T-helper 2 cell treated with Interferon-gamma antibody and Interleukin-4, amounts not matched to agents 5 μg/mL and 100 μg/mL, for 36 hours (primary cell): ENCODE results near the gene GJC2.

Experiments used
- DNase-seq: peaks from one replicate; pipeline ENCODE4 v3.0.0; 2021; ENCODE audit warnings: low spot score
- H3K27ac Mint-ChIP-seq: one replicate; pipeline ENCODE4 v1.8.0; 2021; ENCODE audit warnings: mild to moderate bottlenecking, mixed read lengths
- H3K27me3 Mint-ChIP-seq: one replicate; pipeline ENCODE4 v1.8.0; 2021; ENCODE audit warnings: low read depth, mixed read lengths
- H3K36me3 Mint-ChIP-seq: one replicate; pipeline ENCODE4 v1.8.0; 2021; ENCODE audit warnings: low read depth, mixed read lengths
- H3K4me1 Mint-ChIP-seq: one replicate; pipeline ENCODE4 v1.8.0; 2021; ENCODE audit warnings: low read depth, mixed read lengths
- H3K4me3 Mint-ChIP-seq: one replicate; pipeline ENCODE4 v1.8.0; 2022; ENCODE audit warnings: mild to moderate bottlenecking, moderate library complexity, mixed read lengths
- H3K9me3 Mint-ChIP-seq: one replicate; pipeline ENCODE4 v1.8.0; 2021; ENCODE audit warnings: mixed read lengths

GJC2 gene

GRCh38 chr1:228125185-228125584 is 24.5 kb upstream of the GJC2 start:
- DNase-seq, result no peak
- peaks cover 4% of the 10 kb centered on the region for H3K4me1 Mint-ChIP-seq
- H3K27ac Mint-ChIP-seq, result no peak overlapping the region

DNA sequence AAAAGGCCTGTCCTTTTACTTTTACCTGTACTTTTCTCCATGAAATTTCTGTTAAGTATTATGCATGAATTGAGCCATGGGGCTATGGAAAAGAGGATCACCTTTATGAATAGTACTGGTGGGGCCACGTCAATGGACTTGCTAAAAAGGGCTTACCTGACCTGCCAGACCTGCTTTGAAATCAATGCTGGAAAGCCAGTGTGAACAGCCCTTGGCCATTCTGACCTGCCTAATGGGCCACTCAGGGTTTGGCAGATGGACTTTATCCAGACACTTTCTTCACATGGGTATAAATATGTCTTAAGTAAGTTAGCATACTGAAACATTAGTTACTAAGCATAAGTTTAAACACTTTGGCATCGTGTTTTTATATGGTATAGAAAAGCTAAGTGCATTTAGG is 18.0 kb upstream of the GJC2 start:
- peaks cover 3% of the 10 kb centered on the region for H3K4me1 Mint-ChIP-seq
- H3K36me3 Mint-ChIP-seq, result no peaks in the 10 kb centered on the region
- no peak overlapping the region for H3K27ac Mint-ChIP-seq
- H3K27me3 Mint-ChIP-seq, result peaks cover 34% of the 10 kb centered on the region
- DNase-seq, result no peak
- H3K9me3 Mint-ChIP-seq, result no peaks in the 10 kb centered on the region
- H3K4me3 Mint-ChIP-seq, result no peak overlapping the region

More at GRCh38 chr1:228125185-228125584, 24.5 kb upstream of the GJC2 start:
- Mint-ChIP-seq H3K27me3 (peaks cover 9% of the 10 kb centered on the region), H3K9me3 (peaks cover under 1% of the 10 kb centered on the region), H3K4me3 (no peak overlapping the region), H3K36me3 (no peaks in the 10 kb centered on the region)

- peaks cover 6% of the 10 kb centered on the region for H3K4me1 Mint-ChIP-seq
- H3K36me3 Mint-ChIP-seq, result no peaks in the 10 kb centered on the region
- H3K27me3 Mint-ChIP-seq, result peaks cover 38% of the 10 kb centered on the region
- H3K9me3 Mint-ChIP-seq, result no peaks in the 10 kb centered on the region
- H3K4me3 Mint-ChIP-seq, result no peak overlapping the region
- no peak for DNase-seq
- no peak overlapping the region for H3K27ac Mint-ChIP-seq
Measured at GRCh38 chr1:228134591-228134990, 15.1 kb upstream of the GJC2 start.

- no peaks in the 10 kb centered on the region for H3K9me3 Mint-ChIP-seq
- peaks cover 6% of the 10 kb centered on the region for H3K4me1 Mint-ChIP-seq
- no peak overlapping the region for H3K27ac Mint-ChIP-seq
- no peak overlapping the region for H3K4me3 Mint-ChIP-seq
- peaks cover 34% of the 10 kb centered on the region for H3K27me3 Mint-ChIP-seq
- no peak for DNase-seq
- peaks cover 3% of the 10 kb centered on the region for H3K36me3 Mint-ChIP-seq
Measured at GRCh38 chr1:228136901-228137300, 12.8 kb upstream of the GJC2 start.

DNA sequence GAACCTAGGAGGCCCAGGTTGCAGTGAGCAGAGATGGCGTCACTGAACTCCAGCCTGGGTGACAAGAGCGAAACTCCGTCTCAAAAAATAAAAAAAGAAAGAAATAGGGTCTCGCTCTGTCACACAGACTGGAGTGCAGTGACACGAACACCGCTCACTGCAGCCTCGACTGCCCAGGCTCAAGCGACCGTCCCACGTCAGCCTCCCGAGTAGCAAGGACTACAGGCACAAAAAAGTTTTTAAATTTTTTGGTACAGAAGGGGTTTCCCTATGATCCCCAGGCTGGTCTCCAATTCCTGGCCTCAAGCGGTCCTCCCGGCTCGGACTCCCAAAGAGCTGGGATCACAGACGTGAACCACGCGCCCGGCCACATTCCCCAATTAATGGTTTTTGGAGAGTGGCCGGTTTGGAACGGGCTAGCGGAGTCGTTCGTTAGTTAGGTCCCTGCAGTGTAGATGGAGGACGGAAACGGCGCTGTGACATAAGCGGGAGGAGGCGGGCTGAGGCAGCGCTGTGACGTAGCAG is 10.3 kb upstream of the GJC2 start:
- peaks cover 30% of the 10 kb centered on the region for H3K27me3 Mint-ChIP-seq
- H3K27ac Mint-ChIP-seq, result peak overlapping the region; percentile 98
- no peaks in the 10 kb centered on the region for H3K9me3 Mint-ChIP-seq
- no peak for DNase-seq
- H3K36me3 Mint-ChIP-seq, result peaks cover 10% of the 10 kb centered on the region
- H3K4me1 Mint-ChIP-seq, result peaks cover 27% of the 10 kb centered on the region
- peak overlapping the region; percentile 100 for H3K4me3 Mint-ChIP-seq

DNA sequence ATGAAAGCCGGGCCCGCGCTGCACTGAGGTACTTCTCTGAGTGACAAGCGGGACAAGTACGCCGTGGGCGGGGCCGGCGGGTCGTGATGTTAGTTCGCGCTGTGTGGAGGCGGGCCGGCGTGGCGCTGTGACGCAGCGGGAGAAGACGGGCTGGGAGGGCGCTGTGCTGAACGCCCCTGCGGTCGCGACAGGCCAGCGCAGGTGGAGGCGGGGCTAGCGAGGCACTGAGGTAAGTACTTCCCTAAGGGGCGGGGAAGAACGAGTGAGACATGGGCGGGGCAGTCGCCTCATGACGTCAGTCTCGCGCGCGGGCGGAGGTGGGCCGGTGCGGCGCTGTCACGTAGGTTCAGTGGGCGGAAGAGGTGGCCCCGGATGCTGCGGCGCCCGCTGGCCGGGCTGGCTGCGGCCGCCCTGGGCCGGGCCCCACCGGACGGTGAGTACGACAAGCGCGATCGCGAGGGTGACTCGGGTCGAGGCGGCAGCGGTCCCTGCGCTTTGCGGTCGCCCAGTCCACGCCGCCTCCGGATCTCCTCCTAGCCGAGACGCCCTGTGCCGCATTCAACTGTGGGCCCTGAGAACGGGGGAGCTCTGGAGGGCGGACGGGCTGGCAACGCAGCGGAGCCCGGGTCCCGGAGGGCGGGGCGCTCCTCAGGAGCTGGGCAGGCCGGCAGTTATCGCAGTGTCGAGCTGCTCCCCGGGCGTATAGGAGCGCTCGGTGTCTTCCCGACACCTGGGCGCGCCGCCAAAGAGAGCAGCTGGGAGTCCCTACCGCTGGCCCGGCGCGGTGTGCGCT is 9.6 kb upstream of the GJC2 start, which contains the start of gene GUK1:
GUK1 (plus strand) TSS at position 349 of the 793 bp plus-strand sequence; CDS start at position 373, 24 bp downstream.
- Mint-ChIP-seq H3K9me3 (no peaks in the 10 kb centered on the region), H3K27me3 (peaks cover 24% of the 10 kb centered on the region), H3K4me1 (peaks cover 27% of the 10 kb centered on the region), H3K27ac (peak within 1 kb of the TSS; percentile 98), H3K4me3 (peak within 1 kb of the TSS; percentile 100), H3K36me3 (peaks cover 10% of the 10 kb centered on the region)
- peak; percentile 100 for DNase-seq

DNA sequence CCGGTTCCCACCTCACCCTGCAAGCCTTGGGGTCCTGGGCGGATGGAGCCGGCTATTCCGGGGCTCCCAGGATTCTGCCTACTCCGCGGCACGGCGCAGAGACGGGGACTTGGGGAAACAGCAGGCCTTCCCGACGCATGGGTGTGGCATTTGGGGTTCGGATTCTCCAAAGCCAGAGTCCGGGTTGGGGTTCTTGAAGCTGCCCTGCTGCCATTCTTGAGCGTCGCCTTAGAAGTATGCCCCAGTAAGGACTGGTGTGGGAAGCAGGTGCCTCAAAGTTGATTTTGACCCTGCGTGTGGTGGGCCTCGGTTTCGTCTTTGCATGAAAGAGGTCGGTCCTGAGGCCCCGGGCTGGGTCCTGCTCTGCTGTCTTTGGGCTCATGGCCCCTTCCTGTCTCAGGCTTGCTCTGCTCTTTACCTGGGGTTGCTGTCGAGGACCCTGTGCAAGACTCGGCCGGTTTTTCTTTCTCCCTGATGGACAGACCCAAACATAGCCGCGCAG is 9.0 kb upstream of the GJC2 start:
- H3K36me3 Mint-ChIP-seq, result peaks cover 10% of the 10 kb centered on the region
- peaks cover 19% of the 10 kb centered on the region for H3K27me3 Mint-ChIP-seq
- H3K4me3 Mint-ChIP-seq, result peak overlapping the region; percentile 100
- peaks cover 27% of the 10 kb centered on the region for H3K4me1 Mint-ChIP-seq
- no peaks in the 10 kb centered on the region for H3K9me3 Mint-ChIP-seq
- peak overlapping the region; percentile 98 for H3K27ac Mint-ChIP-seq
- DNase-seq, result no peak

GRCh38 chr1:228141226-228142044 is 8.3 kb upstream of the GJC2 start:
- H3K27me3 Mint-ChIP-seq, result peaks cover 12% of the 10 kb centered on the region
- DNase-seq, result peak; percentile 24
- H3K4me3 Mint-ChIP-seq, result peak overlapping the region; percentile 100
- H3K9me3 Mint-ChIP-seq, result no peaks in the 10 kb centered on the region
- H3K27ac Mint-ChIP-seq, result peak overlapping the region; percentile 98
- peaks cover 13% of the 10 kb centered on the region for H3K36me3 Mint-ChIP-seq
- peaks cover 27% of the 10 kb centered on the region for H3K4me1 Mint-ChIP-seq

GRCh38 chr1:228142155-228142691 is 7.5 kb upstream of the GJC2 start:
- DNase-seq, result no peak
- Mint-ChIP-seq H3K36me3 (peaks cover 14% of the 10 kb centered on the region), H3K4me3 (peak overlapping the region; percentile 100), H3K9me3 (no peaks in the 10 kb centered on the region), H3K27ac (peak overlapping the region; percentile 60), H3K27me3 (peaks cover 5% of the 10 kb centered on the region), H3K4me1 (peaks cover 24% of the 10 kb centered on the region)

- Mint-ChIP-seq H3K27me3 (no peaks in the 10 kb centered on the region), H3K36me3 (peaks cover 14% of the 10 kb centered on the region), H3K4me1 (peaks cover 23% of the 10 kb centered on the region), H3K9me3 (no peaks in the 10 kb centered on the region), H3K27ac (peak overlapping the region; percentile 60), H3K4me3 (peak overlapping the region; percentile 100)
- no peak for DNase-seq
Measured at GRCh38 chr1:228142701-228143136, 7.0 kb upstream of the GJC2 start.

DNA sequence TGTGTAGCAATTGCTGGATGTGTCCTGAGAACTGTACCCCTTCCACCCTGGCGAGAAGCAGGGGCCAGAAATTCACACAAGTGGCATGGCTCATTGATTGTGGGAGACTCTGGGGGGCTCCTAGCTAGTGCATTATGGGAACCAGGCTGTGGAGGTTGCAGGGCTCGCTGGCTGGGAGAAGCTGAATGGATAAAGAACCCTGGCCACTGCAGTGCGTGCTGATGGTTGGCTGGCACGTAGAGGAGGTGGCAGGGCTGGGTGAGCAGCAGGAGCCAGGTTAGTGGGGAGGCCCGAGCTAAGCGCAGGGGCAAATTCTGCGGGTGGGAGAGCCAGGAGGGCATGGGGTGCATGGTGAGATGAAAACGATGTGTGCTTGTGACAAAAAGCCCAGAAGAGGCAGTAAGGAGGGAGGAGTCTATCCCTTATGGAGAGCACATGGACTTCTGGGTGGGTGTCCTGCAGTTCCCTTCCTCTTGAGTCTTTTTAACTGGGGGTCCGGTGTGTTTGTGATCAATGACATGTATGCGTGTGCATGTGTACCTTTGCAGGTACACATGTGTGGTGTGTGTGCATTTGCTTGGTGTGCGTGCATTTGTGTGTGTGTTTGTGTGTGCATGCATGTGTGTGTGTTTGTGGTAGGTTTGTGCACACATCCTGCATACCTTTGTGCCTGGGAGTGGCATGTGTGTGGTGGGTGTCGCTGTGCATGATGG is 6.1 kb upstream of the GJC2 start:
- peak overlapping the region; percentile 39 for H3K27ac Mint-ChIP-seq
- H3K4me1 Mint-ChIP-seq, result peaks cover 23% of the 10 kb centered on the region
- peak overlapping the region; percentile 100 for H3K4me3 Mint-ChIP-seq
- peaks cover 14% of the 10 kb centered on the region for H3K36me3 Mint-ChIP-seq
- no peaks in the 10 kb centered on the region for H3K9me3 Mint-ChIP-seq
- no peak for DNase-seq
- H3K27me3 Mint-ChIP-seq, result no peaks in the 10 kb centered on the region

DNA sequence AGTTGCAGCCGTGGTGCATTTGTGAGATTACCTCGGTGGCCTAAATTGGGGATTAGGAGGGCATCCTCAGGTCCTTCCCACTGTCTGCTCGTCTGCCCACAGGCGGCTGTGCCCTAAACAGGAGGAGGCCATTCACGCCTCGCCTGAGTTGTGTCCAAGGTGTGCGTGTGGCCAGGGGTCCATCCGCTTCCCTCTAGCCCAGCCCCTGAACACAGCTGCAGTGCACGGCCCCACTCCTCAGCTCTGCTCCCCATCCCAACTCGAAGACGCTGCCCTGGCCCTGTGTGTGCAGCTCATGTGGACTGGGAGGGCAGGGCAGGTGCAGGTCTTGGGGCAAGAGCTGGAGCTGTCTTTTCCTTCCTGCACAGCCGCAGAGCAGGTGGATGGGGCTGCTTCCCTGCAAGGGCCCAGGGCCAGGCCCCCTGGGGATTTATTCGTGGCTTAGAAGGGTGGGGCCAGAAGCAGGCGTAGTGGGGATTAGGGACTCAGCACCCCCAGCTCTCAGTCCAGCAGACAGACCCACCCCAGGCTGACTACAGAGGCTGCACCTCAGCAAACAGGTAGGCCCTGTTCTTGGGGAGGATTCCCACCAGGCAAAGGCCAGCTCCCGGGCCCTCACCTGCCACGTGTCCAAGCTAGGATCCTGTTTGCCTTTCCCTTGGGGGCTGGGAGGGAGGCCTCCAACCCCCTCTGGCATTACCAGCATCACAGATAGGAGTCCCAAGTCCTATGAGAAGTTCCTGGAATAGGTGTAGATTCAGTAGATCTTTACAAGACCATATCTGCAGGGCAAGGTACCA is 5.3 kb upstream of the GJC2 start:
- no peak for DNase-seq
- Mint-ChIP-seq H3K4me3 (peak overlapping the region; percentile 34), H3K27me3 (no peaks in the 10 kb centered on the region), H3K36me3 (peaks cover 14% of the 10 kb centered on the region), H3K9me3 (no peaks in the 10 kb centered on the region), H3K27ac (no peak overlapping the region), H3K4me1 (peaks cover 23% of the 10 kb centered on the region)
